Measurements from ENCODE around the gene RAD21L1.
A peak's percentile ranks its signal among the peaks of the same experiment; 100 is the strongest.

The RAD21L1 gene

GRCh38 chr20:1272368-1273100, 46.7 kb downstream of the RAD21L1 start:
- H3K27ac Mint-ChIP-seq (ENCODE audit: low read depth), result no peak overlapping the region
- H3K36me3 Mint-ChIP-seq (ENCODE audit: insufficient read depth), result peaks cover 3% of the 10 kb centered on the region
- H3K4me1 Mint-ChIP-seq, result peaks cover 19% of the 10 kb centered on the region
- ATAC-seq (replicated peaks; ENCODE audit: extremely low read depth, poor library complexity, severe bottlenecking), result no peak
- H3K9me3 Mint-ChIP-seq, result no peaks in the 10 kb centered on the region
- no peak for DNase-seq (ENCODE audit: low spot score in 2 of 2)
- no peaks in the 10 kb centered on the region for H3K27me3 Mint-ChIP-seq
- H3K4me3 Mint-ChIP-seq, result no peak overlapping the region

GRCh38 chr20:1273366-1273765, 47.5 kb downstream of the RAD21L1 start:
- no peak overlapping the region for H3K27ac Mint-ChIP-seq (ENCODE audit: low read depth)
- peaks cover 11% of the 10 kb centered on the region for H3K4me1 Mint-ChIP-seq
- no peak for DNase-seq (ENCODE audit: low spot score in 2 of 2)
- peaks cover 3% of the 10 kb centered on the region for H3K36me3 Mint-ChIP-seq (ENCODE audit: insufficient read depth)
- no peak for ATAC-seq (replicated peaks; ENCODE audit: extremely low read depth, poor library complexity, severe bottlenecking)
- H3K27me3 Mint-ChIP-seq, result no peaks in the 10 kb centered on the region
- H3K4me3 Mint-ChIP-seq, result no peak overlapping the region
- H3K9me3 Mint-ChIP-seq, result no peaks in the 10 kb centered on the region

- Mint-ChIP-seq H3K36me3 (ENCODE audit: insufficient read depth) (peaks cover 3% of the 10 kb centered on the region), H3K27ac (ENCODE audit: low read depth) (no peak overlapping the region), H3K4me1 (peaks cover 4% of the 10 kb centered on the region), H3K4me3 (no peak overlapping the region), H3K9me3 (no peaks in the 10 kb centered on the region), H3K27me3 (no peaks in the 10 kb centered on the region)
- ATAC-seq (replicated peaks; ENCODE audit: extremely low read depth, poor library complexity, severe bottlenecking) (no peak), DNase-seq (ENCODE audit: low spot score in 2 of 2) (no peak)
Measured at GRCh38 chr20:1274485-1275311, 48.9 kb downstream of the RAD21L1 start.

- no peaks in the 10 kb centered on the region for H3K9me3 Mint-ChIP-seq
- peaks cover 3% of the 10 kb centered on the region for H3K36me3 Mint-ChIP-seq (ENCODE audit: insufficient read depth)
- H3K4me3 Mint-ChIP-seq, result no peak overlapping the region
- H3K27ac Mint-ChIP-seq (ENCODE audit: low read depth), result no peak overlapping the region
- no peak for DNase-seq (ENCODE audit: low spot score in 2 of 2)
- no peak for ATAC-seq (replicated peaks; ENCODE audit: extremely low read depth, poor library complexity, severe bottlenecking)
- H3K4me1 Mint-ChIP-seq, result peaks cover 4% of the 10 kb centered on the region
- H3K27me3 Mint-ChIP-seq, result no peaks in the 10 kb centered on the region
Measured at GRCh38 chr20:1275919-1276318, 50.1 kb downstream of the RAD21L1 start.

GRCh38 chr20:1277529-1278322, 51.9 kb downstream of the RAD21L1 start:
- Mint-ChIP-seq H3K27ac (ENCODE audit: low read depth) (no peak overlapping the region), H3K27me3 (no peaks in the 10 kb centered on the region), H3K4me3 (no peak overlapping the region), H3K36me3 (ENCODE audit: insufficient read depth) (peaks cover 2% of the 10 kb centered on the region), H3K9me3 (no peaks in the 10 kb centered on the region), H3K4me1 (peaks cover 10% of the 10 kb centered on the region)
- DNase-seq (ENCODE audit: low spot score in 2 of 2) (no peak), ATAC-seq (replicated peaks; ENCODE audit: extremely low read depth, poor library complexity, severe bottlenecking) (no peak)

DNA sequence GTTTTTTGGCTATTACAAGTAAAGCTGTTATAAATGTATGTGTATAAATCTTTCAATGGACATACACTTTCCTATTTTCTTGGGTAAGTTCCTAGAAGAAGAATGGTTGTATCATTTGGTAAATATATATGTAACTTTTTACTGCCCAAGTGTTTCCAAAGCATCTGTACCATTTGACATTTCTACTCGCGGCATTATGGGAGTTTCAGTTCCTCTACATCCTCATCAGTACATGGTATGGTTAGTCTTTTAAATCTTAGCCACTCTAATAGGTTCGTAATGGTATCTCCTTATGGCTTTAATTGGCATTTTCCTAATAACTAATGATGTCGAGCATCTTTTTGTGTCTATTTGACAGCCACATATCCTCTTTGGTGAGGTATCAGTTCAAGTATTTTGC, 53.1 kb downstream of the RAD21L1 start:
- H3K36me3 Mint-ChIP-seq (ENCODE audit: insufficient read depth), result peaks cover 2% of the 10 kb centered on the region
- H3K4me1 Mint-ChIP-seq, result peaks cover 10% of the 10 kb centered on the region
- DNase-seq (ENCODE audit: low spot score in 2 of 2), result no peak
- H3K4me3 Mint-ChIP-seq, result no peak overlapping the region
- H3K9me3 Mint-ChIP-seq, result no peaks in the 10 kb centered on the region
- H3K27ac Mint-ChIP-seq (ENCODE audit: low read depth), result no peak overlapping the region
- H3K27me3 Mint-ChIP-seq, result no peaks in the 10 kb centered on the region
- no peak for ATAC-seq (replicated peaks; ENCODE audit: extremely low read depth, poor library complexity, severe bottlenecking)

DNA sequence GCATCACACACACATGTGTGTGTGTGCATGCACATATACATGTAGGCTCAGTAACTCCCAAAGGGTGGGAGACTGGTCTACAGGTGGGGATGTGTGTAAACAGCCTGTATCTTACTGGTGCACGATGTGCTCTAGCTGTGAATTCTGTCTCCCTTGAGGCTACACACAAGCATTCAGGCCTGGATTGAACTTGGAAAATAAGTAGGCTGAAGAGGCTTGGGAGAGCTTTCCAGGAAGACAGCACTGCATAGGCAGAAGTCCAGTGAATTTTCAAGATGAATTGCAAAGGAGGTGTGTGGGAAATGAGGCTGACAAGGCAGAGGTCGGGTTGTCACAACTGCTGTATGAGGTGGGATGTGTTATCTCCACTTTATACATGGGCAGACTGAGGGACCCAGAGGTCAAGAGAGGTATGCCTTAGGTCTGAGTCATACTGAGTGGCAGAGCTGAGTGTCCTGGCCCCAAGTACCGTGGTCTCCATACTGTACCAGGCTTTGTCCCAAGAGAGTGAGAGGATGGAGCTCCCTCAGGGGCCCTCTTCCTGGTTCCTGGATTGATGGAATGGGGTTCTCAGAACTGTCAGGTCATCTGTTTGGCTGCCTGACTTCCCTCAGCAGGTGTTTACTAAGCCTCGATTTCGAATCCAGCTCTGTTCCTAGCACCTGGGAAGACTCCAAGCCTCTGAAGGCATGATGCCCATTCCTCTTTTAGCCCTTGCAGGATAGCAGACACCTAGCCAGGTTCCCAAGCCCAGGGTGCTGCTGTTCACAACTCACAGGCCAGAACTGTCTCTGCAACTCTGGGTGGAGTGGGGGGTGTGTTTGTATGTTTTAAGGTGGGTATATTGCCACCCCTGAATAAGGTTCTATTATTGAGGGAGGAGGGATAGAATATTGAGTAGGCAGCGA, 54.6 kb downstream of the RAD21L1 start:
- Mint-ChIP-seq H3K9me3 (no peaks in the 10 kb centered on the region), H3K36me3 (ENCODE audit: insufficient read depth) (peaks cover 2% of the 10 kb centered on the region), H3K27me3 (no peaks in the 10 kb centered on the region), H3K4me1 (peaks cover 10% of the 10 kb centered on the region), H3K27ac (ENCODE audit: low read depth) (peak overlapping the region; percentile 44), H3K4me3 (no peak overlapping the region)
- DNase-seq (ENCODE audit: low spot score in 2 of 2), result no peak
- no peak for ATAC-seq (replicated peaks; ENCODE audit: extremely low read depth, poor library complexity, severe bottlenecking)

- no peaks in the 10 kb centered on the region for H3K27me3 Mint-ChIP-seq
- H3K27ac Mint-ChIP-seq (ENCODE audit: low read depth), result peak overlapping the region; percentile 44
- no peak overlapping the region for H3K4me3 Mint-ChIP-seq
- peaks cover 12% of the 10 kb centered on the region for H3K4me1 Mint-ChIP-seq
- no peaks in the 10 kb centered on the region for H3K9me3 Mint-ChIP-seq
- ATAC-seq (replicated peaks; ENCODE audit: extremely low read depth, poor library complexity, severe bottlenecking) (no peak), DNase-seq (ENCODE audit: low spot score in 2 of 2) (no peak)
- peaks cover 2% of the 10 kb centered on the region for H3K36me3 Mint-ChIP-seq (ENCODE audit: insufficient read depth)
Measured at GRCh38 chr20:1281279-1282057, 55.6 kb downstream of the RAD21L1 start.

DNA sequence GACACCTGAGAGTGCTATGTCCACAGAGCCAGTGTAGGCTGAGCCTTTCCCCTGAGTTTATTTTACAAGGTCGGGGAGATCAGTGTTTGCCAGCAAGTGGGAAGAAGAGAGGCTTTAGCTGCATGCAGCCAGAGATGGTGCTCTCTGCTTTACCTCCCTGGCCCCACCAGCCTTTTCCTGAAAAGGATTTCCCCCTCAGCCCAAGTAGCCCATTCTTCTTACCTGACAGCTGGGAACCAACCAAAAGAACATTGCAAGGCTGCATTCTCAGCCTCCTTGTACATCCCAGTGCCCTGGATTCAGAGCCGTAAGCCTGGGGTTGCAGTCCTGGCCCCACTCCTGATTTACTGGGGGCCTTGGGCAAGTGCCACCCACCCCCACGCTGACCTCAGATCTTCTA, 57.1 kb downstream of the RAD21L1 start:
- no peak for ATAC-seq (replicated peaks; ENCODE audit: extremely low read depth, poor library complexity, severe bottlenecking)
- no peak overlapping the region for H3K27ac Mint-ChIP-seq (ENCODE audit: low read depth)

DNA sequence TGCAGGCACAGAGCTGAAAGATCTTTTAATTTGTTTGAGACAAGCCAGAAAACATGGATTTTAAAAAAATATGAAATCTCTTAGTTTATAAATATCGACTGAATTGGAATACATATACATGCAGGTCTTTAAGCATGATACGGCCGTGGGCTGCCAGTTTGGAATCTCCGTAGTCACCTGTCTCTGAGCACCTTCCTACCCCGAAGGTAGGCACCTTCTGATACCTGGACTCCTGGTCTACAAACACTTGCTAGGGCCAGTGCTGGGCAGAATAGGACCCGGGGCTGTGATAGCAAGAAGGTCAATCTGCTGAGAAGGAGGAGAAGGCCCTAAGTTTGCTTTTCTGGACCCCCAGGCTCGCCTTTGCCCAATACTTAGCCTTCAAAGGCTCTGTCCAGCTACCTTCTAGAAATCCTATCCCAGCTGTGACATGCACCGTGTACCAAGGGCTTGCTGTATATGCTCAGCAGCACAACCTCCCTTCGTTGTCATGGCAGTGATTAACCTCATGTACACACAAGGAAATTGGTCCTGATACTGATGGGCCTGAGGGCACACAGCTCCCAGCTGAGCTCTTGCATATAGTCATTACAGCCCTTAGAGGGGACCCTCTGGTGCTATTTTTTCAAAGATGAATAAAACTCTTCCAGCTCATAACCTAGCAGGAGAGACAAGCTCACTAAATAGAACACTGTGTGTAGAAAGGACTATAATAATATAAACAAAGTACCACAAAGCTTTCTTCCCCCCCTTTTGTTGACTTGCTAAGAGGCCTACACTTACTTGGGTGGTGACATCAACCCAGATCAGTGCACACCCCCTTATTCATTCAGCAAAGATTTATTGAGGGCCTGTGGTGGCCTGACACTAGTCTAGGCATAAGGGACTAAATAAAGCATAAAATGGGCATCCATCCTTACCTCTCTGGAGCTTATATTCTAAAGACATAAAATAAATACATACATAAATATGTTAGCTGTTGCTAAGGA, 58.0 kb downstream of the RAD21L1 start:
- Mint-ChIP-seq H3K9me3 (no peaks in the 10 kb centered on the region), H3K4me3 (no peak overlapping the region), H3K36me3 (ENCODE audit: insufficient read depth) (peaks cover 2% of the 10 kb centered on the region), H3K4me1 (peaks cover 22% of the 10 kb centered on the region), H3K27ac (ENCODE audit: low read depth) (no peak overlapping the region), H3K27me3 (no peaks in the 10 kb centered on the region)
- ATAC-seq (replicated peaks; ENCODE audit: extremely low read depth, poor library complexity, severe bottlenecking) (no peak), DNase-seq (ENCODE audit: low spot score in 2 of 2) (no peak)

More for the DNA sequence above, 57.1 kb downstream of the RAD21L1 start:
- no peak overlapping the region for H3K4me3 Mint-ChIP-seq
- H3K27me3 Mint-ChIP-seq, result no peaks in the 10 kb centered on the region
- H3K4me1 Mint-ChIP-seq, result peaks cover 22% of the 10 kb centered on the region
- no peak for DNase-seq (ENCODE audit: low spot score in 2 of 2)
- peaks cover 2% of the 10 kb centered on the region for H3K36me3 Mint-ChIP-seq (ENCODE audit: insufficient read depth)
- H3K9me3 Mint-ChIP-seq, result no peaks in the 10 kb centered on the region
